NB4 (cell line): ENCODE measurements around the gene CCDC120.

Experiments used
- MYC ChIP-seq: IDR thresholded peaks from 2 replicates; pipeline ENCODE4 v1.6.1; 2011; ENCODE audit warnings: low read depth, low read length
- POLR2A ChIP-seq: IDR thresholded peaks from 2 replicates; pipeline ENCODE4 v1.6.1; 2011; ENCODE audit warnings: mild to moderate bottlenecking; ENCODE audit not compliant: insufficient read length; ENCODE audit errors: extremely low read depth
- TF ChIP-seq, protein P1 (sequence below): IDR thresholded peaks from one replicate; pipeline ENCODE4 v1.5.1; 2012; ENCODE audit warnings: low read depth, low read length
- TF ChIP-seq, protein P2 (sequence below): IDR thresholded peaks from 2 replicates; pipeline ENCODE4 v1.6.1; 2011; ENCODE audit warnings: low read depth, low read length

DNA sequence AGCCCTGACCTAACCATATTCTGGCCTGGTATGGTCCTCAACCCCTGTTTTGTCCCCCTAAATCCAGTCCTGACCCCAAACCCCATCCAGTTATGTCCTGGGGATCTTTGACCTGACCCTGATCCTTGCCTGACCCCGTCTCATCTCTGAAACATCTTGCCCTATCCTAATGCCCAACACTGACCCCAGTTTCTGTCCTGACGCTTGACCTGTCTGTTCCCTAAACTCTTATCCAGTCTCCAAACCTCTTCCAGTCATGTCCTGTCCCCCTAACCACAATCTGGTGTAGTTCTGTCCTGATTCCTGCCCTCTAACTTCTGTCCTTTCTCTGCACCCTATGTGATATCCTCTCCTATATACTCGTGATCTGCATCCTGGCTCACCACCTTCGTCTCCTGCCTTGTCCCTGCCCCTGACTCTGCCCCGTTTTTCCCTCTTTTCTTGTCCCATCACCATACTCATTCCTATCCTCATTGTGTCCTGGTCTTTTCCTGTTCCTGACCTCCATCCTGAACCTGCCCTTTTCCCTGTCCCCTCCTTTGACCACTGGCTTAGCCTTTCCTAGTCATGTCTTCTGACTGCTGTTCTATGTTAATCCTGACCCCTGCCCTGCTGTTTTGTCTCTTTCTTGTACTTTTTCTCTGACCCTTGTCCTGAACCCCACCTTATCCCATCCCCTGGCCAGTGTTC is 4.6 kb upstream of the CCDC120 start:
- TF ChIP-seq, protein P1, sequence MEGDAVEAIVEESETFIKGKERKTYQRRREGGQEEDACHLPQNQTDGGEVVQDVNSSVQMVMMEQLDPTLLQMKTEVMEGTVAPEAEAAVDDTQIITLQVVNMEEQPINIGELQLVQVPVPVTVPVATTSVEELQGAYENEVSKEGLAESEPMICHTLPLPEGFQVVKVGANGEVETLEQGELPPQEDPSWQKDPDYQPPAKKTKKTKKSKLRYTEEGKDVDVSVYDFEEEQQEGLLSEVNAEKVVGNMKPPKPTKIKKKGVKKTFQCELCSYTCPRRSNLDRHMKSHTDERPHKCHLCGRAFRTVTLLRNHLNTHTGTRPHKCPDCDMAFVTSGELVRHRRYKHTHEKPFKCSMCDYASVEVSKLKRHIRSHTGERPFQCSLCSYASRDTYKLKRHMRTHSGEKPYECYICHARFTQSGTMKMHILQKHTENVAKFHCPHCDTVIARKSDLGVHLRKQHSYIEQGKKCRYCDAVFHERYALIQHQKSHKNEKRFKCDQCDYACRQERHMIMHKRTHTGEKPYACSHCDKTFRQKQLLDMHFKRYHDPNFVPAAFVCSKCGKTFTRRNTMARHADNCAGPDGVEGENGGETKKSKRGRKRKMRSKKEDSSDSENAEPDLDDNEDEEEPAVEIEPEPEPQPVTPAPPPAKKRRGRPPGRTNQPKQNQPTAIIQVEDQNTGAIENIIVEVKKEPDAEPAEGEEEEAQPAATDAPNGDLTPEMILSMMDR, result no peak
- TF ChIP-seq MYC (no peak), POLR2A (no peak)
- TF ChIP-seq, protein P2, sequence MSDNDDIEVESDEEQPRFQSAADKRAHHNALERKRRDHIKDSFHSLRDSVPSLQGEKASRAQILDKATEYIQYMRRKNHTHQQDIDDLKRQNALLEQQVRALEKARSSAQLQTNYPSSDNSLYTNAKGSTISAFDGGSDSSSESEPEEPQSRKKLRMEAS, result no peak
